Activated B cell treated with CpG ODN at 0.5 μM for 24 hours (primary cell): ENCODE data around the gene EEA1. TPM values are rescaled to one million over a fixed set of nuclear protein-coding genes. Genes with fewer than 3 reads are reported as not detected.

Source experiments
- ATAC-seq: fragments of 200-7000 bp; cut with Tn5 transposase; one replicate; pipeline ENCODE4 v1.10.0; 2021; ENCODE audit warnings: low read depth, mild to moderate bottlenecking, moderate library complexity
- CTCF ChIA-PET: fragments of 350-600 bp; sonication (Branson Sonifier 250); formaldehyde crosslinking; loops from one replicate; lab custom pipeline; 2021; ENCODE audit warnings: antibody characterized with exemption; lab: Charles Lee
- POLR2A ChIA-PET: fragments of 350-600 bp; sonication (Branson Sonifier 250); formaldehyde crosslinking; loops from one replicate; lab custom pipeline; 2021; ENCODE audit warnings: antibody characterized with exemption; lab: Charles Lee
- DNase-seq: peaks from one replicate; pipeline ENCODE4 v3.0.0; 2022
- H3K27ac Mint-ChIP-seq: one replicate; pipeline ENCODE4 v1.8.0; 2020; ENCODE audit warnings: mixed read lengths
- H3K27me3 Mint-ChIP-seq: one replicate; pipeline ENCODE4 v1.8.0; 2021; ENCODE audit warnings: mixed read lengths
- H3K36me3 Mint-ChIP-seq: one replicate; pipeline ENCODE4 v1.8.0; 2021; ENCODE audit warnings: low read depth, mixed read lengths
- H3K4me1 Mint-ChIP-seq: one replicate; pipeline ENCODE4 v1.8.0; 2021; ENCODE audit warnings: mixed read lengths
- H3K4me3 Mint-ChIP-seq: one replicate; pipeline ENCODE4 v1.8.0; 2020; ENCODE audit warnings: mild to moderate bottlenecking, mixed read lengths
- H3K9me3 Mint-ChIP-seq: one replicate; pipeline ENCODE4 v1.8.0; 2020; ENCODE audit warnings: mixed read lengths
- intact Hi-C: fragments of 100-400 bp; cut with micrococcal nuclease; formaldehyde crosslinking; loops from one replicate; pipeline ENCODE4 v1.15.1; 2024
- total RNA-seq: library from RNA; stranded (reverse); gene quantifications from 2 replicates; pipeline ENCODE4 v1.2.3, GENCODE V29; 2022
- TF ChIP-seq, protein P1 (sequence below): fragments of 200-600 bp; IDR thresholded peaks from one replicate; pipeline ENCODE4 v1.8.0; 2022; ENCODE audit warnings: antibody characterized with exemption, mild to moderate bottlenecking

EEA1 gene
- total RNA-seq, result 21.3 and 22.6 TPM in 2 replicates

DNA sequence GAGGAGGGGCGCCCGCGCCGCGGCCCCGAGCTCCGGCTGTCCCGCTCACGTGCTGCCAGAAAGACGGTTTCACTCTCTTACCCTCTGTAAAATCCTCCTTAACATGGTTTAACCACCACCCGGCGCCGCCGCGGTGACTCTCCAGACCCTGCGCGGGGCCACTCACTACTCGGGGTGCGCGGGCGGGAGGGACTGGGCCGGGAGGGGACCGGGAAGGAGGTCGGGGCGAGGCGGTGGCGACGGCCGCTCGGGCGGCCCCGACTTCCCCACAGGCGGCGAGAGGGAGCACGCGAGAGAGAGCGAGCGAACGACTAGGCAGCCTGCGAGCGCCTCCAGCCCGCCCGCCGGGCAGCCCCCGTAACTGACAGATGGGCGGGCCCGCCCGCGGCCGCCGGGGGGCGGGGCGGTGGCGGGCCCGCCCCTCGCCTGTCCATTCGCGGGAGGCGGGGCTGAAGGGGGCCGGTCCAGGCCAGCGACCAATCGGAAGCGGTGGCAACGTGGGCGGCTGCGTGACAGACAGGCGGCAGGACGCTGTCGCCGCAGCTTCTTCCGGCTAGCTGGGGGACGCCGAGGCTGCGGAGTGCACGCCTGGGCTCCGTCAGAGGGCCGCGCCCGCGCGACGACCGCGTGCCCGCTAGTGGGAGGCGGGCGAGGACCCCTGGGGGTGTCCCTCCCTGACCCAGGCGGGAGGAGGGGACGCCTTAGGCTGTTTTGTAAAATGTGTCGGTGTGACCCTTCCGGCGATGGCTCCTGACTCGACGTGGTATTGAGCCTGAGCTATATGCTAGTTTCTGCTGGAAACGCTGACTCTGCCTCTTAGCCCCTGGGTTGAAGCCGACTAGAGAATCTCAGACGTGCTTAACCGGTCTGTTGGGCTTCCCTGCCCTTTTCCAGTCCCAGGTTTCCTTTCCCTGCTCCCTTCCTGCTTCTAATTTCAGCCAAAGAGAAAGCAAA is at the start of gene EEA1:
TSS of gene EEA1 (minus strand) at position 334 of the 954 bp plus-strand sequence. CDS start at position 105, 229 bp downstream.
- Mint-ChIP-seq H3K9me3 (no peaks in the 10 kb centered on the region), H3K36me3 (peaks cover 5% of the 10 kb centered on the region), H3K27ac (peak within 1 kb of the TSS; percentile 96), H3K4me1 (peaks cover 32% of the 10 kb centered on the region), H3K4me3 (peak within 1 kb of the TSS; percentile 89), H3K27me3 (no peaks in the 10 kb centered on the region)
- TF ChIP-seq, protein P1, sequence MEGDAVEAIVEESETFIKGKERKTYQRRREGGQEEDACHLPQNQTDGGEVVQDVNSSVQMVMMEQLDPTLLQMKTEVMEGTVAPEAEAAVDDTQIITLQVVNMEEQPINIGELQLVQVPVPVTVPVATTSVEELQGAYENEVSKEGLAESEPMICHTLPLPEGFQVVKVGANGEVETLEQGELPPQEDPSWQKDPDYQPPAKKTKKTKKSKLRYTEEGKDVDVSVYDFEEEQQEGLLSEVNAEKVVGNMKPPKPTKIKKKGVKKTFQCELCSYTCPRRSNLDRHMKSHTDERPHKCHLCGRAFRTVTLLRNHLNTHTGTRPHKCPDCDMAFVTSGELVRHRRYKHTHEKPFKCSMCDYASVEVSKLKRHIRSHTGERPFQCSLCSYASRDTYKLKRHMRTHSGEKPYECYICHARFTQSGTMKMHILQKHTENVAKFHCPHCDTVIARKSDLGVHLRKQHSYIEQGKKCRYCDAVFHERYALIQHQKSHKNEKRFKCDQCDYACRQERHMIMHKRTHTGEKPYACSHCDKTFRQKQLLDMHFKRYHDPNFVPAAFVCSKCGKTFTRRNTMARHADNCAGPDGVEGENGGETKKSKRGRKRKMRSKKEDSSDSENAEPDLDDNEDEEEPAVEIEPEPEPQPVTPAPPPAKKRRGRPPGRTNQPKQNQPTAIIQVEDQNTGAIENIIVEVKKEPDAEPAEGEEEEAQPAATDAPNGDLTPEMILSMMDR, result no peak
- ATAC-seq, result peak; percentile 84
- ChIA-PET POLR2A (interaction anchor here (0.6 to 4.1 kb wide), 24 partner anchors 9 to 799 kb away, joined by 3 to 41 read pairs (median 5); partner anchors contain the start of genes BTG1, CRADD, MRPL42 and UBE2N), CTCF (interaction anchor here (0.6 to 1.5 kb wide), 4 partner anchors 58 to 318 kb away, joined by 3 to 7 read pairs (median 4); no protein-coding TSS in a partner anchor)
- DNase-seq, result peak; percentile 91
- intact Hi-C loops, result loop anchor here (1.0 to 5.0 kb wide), 14 partner anchors 12 to 1173 kb away; partner anchors contain the start of genes CRADD, MRPL42, NUDT4 and UBE2N

DNA sequence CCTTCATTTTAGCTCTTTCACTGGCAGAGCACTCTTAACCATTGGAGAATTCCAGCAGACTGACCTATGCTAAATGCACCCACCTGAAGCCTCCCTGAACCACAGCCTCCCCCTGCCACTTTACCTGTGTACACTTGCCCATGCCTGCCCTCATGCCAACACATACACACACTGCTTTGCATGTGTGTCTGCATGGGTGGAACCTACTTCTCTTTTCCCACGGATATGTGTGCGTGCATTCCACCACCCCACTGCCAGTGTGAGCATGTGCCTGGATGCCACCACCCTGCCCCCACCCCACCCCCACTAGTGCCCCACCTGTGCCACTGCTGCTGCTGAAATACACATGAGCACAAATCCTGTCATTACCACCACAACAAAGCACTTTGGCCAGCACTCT is 49.5 kb upstream of the EEA1 start:
- peak overlapping the region; percentile 42 for H3K27ac Mint-ChIP-seq
- peaks cover 31% of the 10 kb centered on the region for H3K4me1 Mint-ChIP-seq

DNA sequence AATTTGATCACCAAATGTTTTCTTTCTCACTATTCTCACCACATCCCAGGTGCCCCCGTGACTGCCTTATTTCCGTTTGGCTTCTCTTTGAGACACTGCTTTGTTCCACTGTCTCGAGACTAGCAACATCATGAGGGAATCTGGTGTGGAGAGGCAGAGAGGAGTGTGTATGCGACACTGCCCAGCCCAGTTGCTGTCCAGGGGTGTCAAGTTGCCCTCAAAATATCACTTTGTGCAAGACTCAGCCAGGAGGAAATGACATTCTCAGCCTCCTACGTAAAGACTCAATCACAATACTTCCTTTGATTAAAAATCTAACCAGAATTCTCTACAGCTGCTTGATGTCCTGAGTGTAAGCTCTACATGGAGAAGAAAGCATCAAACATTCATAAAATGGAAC is 48.2 kb upstream of the EEA1 start:
- Mint-ChIP-seq H3K9me3 (peaks cover 11% of the 10 kb centered on the region), H3K4me1 (peaks cover 39% of the 10 kb centered on the region), H3K4me3 (peak overlapping the region; percentile 20), H3K27me3 (no peaks in the 10 kb centered on the region), H3K27ac (peak overlapping the region; percentile 36), H3K36me3 (peaks cover 27% of the 10 kb centered on the region)
- ChIA-PET CTCF (interaction anchor here (1.5 to 5.1 kb wide), 2 partner anchors 10 to 443 kb away, joined by 4 to 28 read pairs; no protein-coding TSS in a partner anchor), POLR2A (no interaction called here)
- intact Hi-C loops, result no loop called here
- ATAC-seq (no peak), DNase-seq (no peak)
- TF ChIP-seq, protein P1, result no peak

More for the DNA sequence above, 49.5 kb upstream of the EEA1 start:
- POLR2A ChIA-PET, result interaction anchor here (1.2 kb wide), 1 partner anchor 49 kb away, joined by 5 read pairs; the partner anchor contains the start of gene EEA1
- Mint-ChIP-seq H3K4me3 (no peak overlapping the region), H3K27me3 (no peaks in the 10 kb centered on the region), H3K36me3 (peaks cover 23% of the 10 kb centered on the region), H3K9me3 (peaks cover 15% of the 10 kb centered on the region)
- CTCF ChIA-PET, result interaction anchor here (1.5 to 5.1 kb wide), 2 partner anchors 9 to 442 kb away, joined by 4 to 28 read pairs; no protein-coding TSS in a partner anchor
- intact Hi-C loops, result no loop called here
- ATAC-seq (peak; percentile 52), DNase-seq (no peak)
- TF ChIP-seq, protein P1, result no peak

DNA sequence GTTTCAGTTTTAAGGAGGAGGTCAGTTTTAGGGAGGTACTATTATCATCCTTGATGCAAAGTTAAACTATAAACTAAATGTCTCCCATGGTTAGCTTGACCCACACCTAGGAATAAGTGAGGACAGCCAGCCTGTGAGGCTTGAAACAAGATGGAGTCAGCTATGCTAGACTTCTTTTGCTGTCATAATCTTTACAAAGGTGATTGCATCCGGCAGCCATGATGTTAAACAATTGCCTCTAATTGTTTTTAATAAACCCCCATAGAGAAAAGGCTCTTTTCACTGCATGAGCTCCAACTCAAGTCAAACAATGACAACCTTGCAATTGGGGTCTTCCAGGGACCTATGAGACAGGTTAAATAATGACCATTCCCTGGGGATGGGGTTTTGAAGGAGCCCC is 45.7 kb upstream of the EEA1 start:
- intact Hi-C loops, result loop anchor here (5.0 kb wide), 1 partner anchor 147 kb away; no protein-coding TSS in a partner anchor
- ChIA-PET POLR2A (no interaction called here), CTCF (interaction anchor here (5.1 kb wide), 1 partner anchor 12 kb away, joined by 28 read pairs; no protein-coding TSS in a partner anchor)
- ATAC-seq, result no peak
- H3K27me3 Mint-ChIP-seq, result no peaks in the 10 kb centered on the region
- H3K36me3 Mint-ChIP-seq, result peaks cover 19% of the 10 kb centered on the region
- peaks cover 6% of the 10 kb centered on the region for H3K9me3 Mint-ChIP-seq
- no peak for DNase-seq
- H3K4me1 Mint-ChIP-seq, result peaks cover 59% of the 10 kb centered on the region
- no peak overlapping the region for H3K4me3 Mint-ChIP-seq
- TF ChIP-seq, protein P1, result no peak
- H3K27ac Mint-ChIP-seq, result no peak overlapping the region
